Erythroblast (primary cell): ENCODE measurements around the gene FUS.

Experiments used
- GATA1 ChIP-seq: IDR thresholded peaks from 2 replicates; pipeline ENCODE4 v1.6.1; 2011; ENCODE audit warnings: low read depth, mild to moderate bottlenecking, control low read depth, low read length, moderate library complexity
- POLR2A ChIP-seq: IDR thresholded peaks from 2 replicates; pipeline ENCODE4 v1.6.1; 2011; ENCODE audit warnings: mild to moderate bottlenecking, low read length

GRCh38 chr16:31157136-31157535 is 22.8 kb upstream of the FUS start:
- no peak for TF ChIP-seq POLR2A
- no peak for TF ChIP-seq GATA1
